KG1 (cell line): ENCODE measurements around the gene SPECC1L.

ENCODE experiments used
- DNase-seq: peaks from one replicate; lab custom pipeline; 2025; lab: John Stamatoyannopoulos, UW

Gene SPECC1L

GRCh38 chr22:24444729-24445466, 174.3 kb downstream of the SPECC1L start:
- DNase-seq, result no peak

GRCh38 chr22:24445481-24446259, 175.0 kb downstream of the SPECC1L start:
- no peak for DNase-seq

- DNase-seq, result no peak
Measured at GRCh38 chr22:24446260-24446611, 175.6 kb downstream of the SPECC1L start.

GRCh38 chr22:24450610-24451009, 180.0 kb downstream of the SPECC1L start:
- DNase-seq, result no peak

- no peak for DNase-seq
Measured at GRCh38 chr22:24451162-24451561, 180.5 kb downstream of the SPECC1L start.

- DNase-seq, result no peak
Measured at GRCh38 chr22:24453853-24454252, 183.2 kb downstream of the SPECC1L start.

- no peak for DNase-seq
Measured at GRCh38 chr22:24455039-24455438, 184.4 kb downstream of the SPECC1L start.

- no peak for DNase-seq
Measured at GRCh38 chr22:24455751-24456426, 185.3 kb downstream of the SPECC1L start.

- no peak for DNase-seq
Measured at GRCh38 chr22:24457894-24458420, 187.3 kb downstream of the SPECC1L start.

GRCh38 chr22:24459911-24460310, 189.3 kb downstream of the SPECC1L start:
- no peak for DNase-seq

GRCh38 chr22:24460418-24461089, 189.9 kb downstream of the SPECC1L start:
- DNase-seq, result no peak

- no peak for DNase-seq
Measured at GRCh38 chr22:24463071-24463760, 192.6 kb downstream of the SPECC1L start.

- no peak for DNase-seq
Measured at GRCh38 chr22:24465566-24465965, 194.9 kb downstream of the SPECC1L start.

- no peak for DNase-seq
Measured at GRCh38 chr22:24465975-24466374, 195.3 kb downstream of the SPECC1L start.

- peak; percentile 57 for DNase-seq
Measured at GRCh38 chr22:24466716-24467328, 196.2 kb downstream of the SPECC1L start.

GRCh38 chr22:24467340-24467739, 196.7 kb downstream of the SPECC1L start:
- no peak for DNase-seq
